ENCODE measurements around the gene VWA3B. TPM values are rescaled to one million over a fixed set of nuclear protein-coding genes. Genes with fewer than 3 reads are reported as not detected.

The VWA3B gene
- total RNA-seq, 1 donor from 2014 or later: 4.1 TPM

DNA sequence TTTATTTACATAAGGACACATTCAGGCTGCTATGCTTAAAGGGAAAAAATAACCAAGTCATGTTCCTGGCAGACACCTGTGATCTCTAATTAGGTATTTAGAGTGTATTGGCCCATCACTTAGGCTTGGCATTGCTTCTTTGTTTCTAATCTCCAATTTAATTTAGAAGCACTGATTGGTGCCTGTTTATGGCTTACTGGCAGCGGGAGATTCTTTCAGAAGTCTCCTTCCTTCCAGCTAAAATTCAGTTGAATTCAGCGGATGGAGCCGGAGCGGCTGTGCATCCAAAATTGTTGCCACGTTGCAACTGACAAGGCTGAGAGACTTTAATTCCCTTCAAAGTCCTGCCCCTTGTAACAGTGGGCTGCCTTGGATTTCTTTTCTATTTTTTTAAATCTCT lies 66.5 kb downstream of the VWA3B start:
- H3K9me3 Mint-ChIP-seq: no peaks in the 10 kb centered on the region
- H3K4me3 Mint-ChIP-seq: no peak overlapping the region
- no peaks in the 10 kb centered on the region for H3K27me3 Mint-ChIP-seq
- no peak for DNase-seq (ENCODE audit: extremely low spot score, unreplicated experiment)
- no peak overlapping the region for H3K27ac Mint-ChIP-seq
- no peaks in the 10 kb centered on the region for H3K36me3 Mint-ChIP-seq
- TF ChIP-seq, protein P1, sequence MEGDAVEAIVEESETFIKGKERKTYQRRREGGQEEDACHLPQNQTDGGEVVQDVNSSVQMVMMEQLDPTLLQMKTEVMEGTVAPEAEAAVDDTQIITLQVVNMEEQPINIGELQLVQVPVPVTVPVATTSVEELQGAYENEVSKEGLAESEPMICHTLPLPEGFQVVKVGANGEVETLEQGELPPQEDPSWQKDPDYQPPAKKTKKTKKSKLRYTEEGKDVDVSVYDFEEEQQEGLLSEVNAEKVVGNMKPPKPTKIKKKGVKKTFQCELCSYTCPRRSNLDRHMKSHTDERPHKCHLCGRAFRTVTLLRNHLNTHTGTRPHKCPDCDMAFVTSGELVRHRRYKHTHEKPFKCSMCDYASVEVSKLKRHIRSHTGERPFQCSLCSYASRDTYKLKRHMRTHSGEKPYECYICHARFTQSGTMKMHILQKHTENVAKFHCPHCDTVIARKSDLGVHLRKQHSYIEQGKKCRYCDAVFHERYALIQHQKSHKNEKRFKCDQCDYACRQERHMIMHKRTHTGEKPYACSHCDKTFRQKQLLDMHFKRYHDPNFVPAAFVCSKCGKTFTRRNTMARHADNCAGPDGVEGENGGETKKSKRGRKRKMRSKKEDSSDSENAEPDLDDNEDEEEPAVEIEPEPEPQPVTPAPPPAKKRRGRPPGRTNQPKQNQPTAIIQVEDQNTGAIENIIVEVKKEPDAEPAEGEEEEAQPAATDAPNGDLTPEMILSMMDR (conservative IDR thresholded peaks at IDR 0.05): no peak
- no peaks in the 10 kb centered on the region for H3K4me1 Mint-ChIP-seq (ENCODE audit: unreplicated experiment)

DNA sequence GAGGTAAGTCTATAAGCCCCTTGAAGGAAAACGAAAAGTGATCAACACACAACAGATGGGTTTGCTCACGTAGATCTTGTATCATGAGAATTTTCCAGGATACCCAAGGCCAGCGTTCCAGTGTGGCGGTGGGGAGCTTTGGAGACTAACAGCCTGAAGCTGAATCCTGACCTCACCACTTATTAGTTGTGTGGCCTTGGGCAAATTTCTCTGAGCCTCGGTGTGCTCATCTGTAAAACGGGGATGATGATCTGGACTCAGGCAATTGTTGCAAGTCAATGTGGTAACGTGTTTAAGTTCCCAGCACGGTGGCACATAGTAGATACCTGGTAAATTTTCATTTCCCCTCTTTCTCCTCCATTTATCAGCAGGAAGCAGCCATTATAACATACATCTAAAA lies 68.3 kb downstream of the VWA3B start:
- Mint-ChIP-seq H3K27me3 (no peaks in the 10 kb centered on the region), H3K9me3 (no peaks in the 10 kb centered on the region), H3K27ac (no peak overlapping the region), H3K4me3 (no peak overlapping the region), H3K36me3 (no peaks in the 10 kb centered on the region), H3K4me1 (ENCODE audit: unreplicated experiment) (no peaks in the 10 kb centered on the region)
- TF ChIP-seq, protein P1 (conservative IDR thresholded peaks at IDR 0.05): no peak
- no peak for DNase-seq (ENCODE audit: extremely low spot score, unreplicated experiment)

DNA sequence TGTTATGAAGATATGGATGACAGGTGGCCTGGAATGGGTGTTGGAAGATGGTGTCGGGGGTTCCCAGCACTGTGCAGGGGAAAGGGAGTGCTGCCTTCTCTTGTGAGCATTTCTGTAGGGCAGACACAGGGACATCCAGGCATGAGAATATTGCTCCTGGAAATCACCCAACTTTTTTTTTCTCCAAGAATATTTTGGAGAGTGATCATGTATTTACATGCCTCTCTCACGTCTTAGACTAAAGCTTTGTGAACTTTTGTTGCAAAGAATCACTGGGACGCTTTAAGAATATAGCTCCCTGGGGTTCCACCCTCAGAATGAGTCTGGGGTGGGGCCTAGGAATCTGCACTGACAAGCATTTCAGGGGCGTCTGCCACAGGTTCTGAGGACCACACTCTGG lies 68.7 kb downstream of the VWA3B start:
- no peaks in the 10 kb centered on the region for H3K36me3 Mint-ChIP-seq
- H3K4me1 Mint-ChIP-seq (ENCODE audit: unreplicated experiment): no peaks in the 10 kb centered on the region
- TF ChIP-seq, protein P1 (conservative IDR thresholded peaks at IDR 0.05): no peak
- no peaks in the 10 kb centered on the region for H3K27me3 Mint-ChIP-seq
- no peak overlapping the region for H3K4me3 Mint-ChIP-seq
- no peak for DNase-seq (ENCODE audit: extremely low spot score, unreplicated experiment)
- no peaks in the 10 kb centered on the region for H3K9me3 Mint-ChIP-seq
- H3K27ac Mint-ChIP-seq: no peak overlapping the region

DNA sequence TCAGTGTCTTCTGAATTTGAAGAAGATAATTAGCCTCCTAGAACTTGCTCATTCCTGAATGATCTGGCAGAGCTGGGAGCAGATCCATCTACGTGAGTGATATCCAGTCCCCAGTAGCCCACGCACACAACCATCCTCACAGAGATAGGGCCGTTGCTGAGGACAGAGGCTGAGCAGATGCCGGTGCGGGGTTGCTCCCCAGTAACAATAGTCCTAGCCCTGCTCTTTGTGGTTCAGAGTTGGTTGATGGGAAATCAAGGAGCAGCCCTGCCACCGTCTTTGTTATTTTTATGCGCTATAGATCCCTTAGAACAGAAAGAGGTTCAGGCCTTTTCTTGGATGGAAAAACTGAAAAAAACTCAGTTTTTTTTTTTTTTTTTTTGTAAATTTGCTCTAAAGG lies 69.3 kb downstream of the VWA3B start:
- Mint-ChIP-seq H3K36me3 (no peaks in the 10 kb centered on the region), H3K27me3 (no peaks in the 10 kb centered on the region), H3K4me1 (ENCODE audit: unreplicated experiment) (no peaks in the 10 kb centered on the region), H3K27ac (no peak overlapping the region), H3K4me3 (no peak overlapping the region), H3K9me3 (no peaks in the 10 kb centered on the region)
- no peak for DNase-seq (ENCODE audit: extremely low spot score, unreplicated experiment)
- TF ChIP-seq, protein P1 (conservative IDR thresholded peaks at IDR 0.05): no peak

DNA sequence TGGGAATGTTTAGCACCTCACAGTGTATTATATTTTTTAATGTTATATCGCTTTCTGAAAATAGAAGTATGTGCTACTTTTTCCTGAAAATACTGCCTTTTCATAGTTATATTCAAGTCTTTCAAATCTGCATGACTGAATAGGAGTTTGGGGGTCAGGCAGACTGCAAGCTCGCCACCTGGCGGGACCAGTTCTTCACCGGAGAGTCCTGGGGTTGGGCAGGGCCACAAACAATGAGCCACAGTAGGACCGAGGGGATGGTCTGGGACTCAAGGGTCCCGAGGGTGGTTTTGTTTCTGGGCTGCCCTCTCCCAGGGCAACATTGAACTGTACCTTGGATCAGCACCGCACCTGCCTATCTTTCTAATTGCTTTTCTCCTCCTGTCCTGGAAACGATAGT lies 70.6 kb downstream of the VWA3B start:
- Mint-ChIP-seq H3K36me3 (no peaks in the 10 kb centered on the region), H3K4me3 (no peak overlapping the region), H3K27me3 (no peaks in the 10 kb centered on the region), H3K9me3 (no peaks in the 10 kb centered on the region), H3K4me1 (ENCODE audit: unreplicated experiment) (peaks cover 5% of the 10 kb centered on the region), H3K27ac (no peak overlapping the region)
- DNase-seq (ENCODE audit: extremely low spot score, unreplicated experiment): no peak
- TF ChIP-seq, protein P1 (conservative IDR thresholded peaks at IDR 0.05): no peak

DNA sequence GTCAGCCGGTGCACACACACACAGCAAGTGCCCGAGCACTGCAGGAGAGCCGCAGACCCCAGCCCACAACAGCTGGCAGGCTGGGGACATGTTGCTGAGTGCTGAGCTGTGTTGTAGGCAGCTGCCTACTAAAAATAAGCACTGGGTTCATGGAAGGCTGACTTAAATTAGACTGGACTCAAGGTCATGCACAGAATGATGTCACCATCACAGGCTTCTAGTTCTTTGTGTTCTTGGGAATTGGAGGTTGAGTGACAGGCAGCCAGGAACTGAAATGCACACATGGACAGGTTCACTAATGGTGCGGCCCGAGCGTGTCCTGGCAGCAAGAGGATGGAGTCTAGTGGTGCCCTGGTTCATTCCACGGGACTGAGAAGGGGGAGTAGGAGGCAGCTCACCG lies 71.3 kb downstream of the VWA3B start:
- DNase-seq (ENCODE audit: extremely low spot score, unreplicated experiment): no peak
- H3K27ac Mint-ChIP-seq: no peak overlapping the region
- TF ChIP-seq, protein P1 (conservative IDR thresholded peaks at IDR 0.05): no peak
- no peaks in the 10 kb centered on the region for H3K27me3 Mint-ChIP-seq
- H3K36me3 Mint-ChIP-seq: no peaks in the 10 kb centered on the region
- H3K4me3 Mint-ChIP-seq: no peak overlapping the region
- H3K9me3 Mint-ChIP-seq: no peaks in the 10 kb centered on the region
- peaks cover 8% of the 10 kb centered on the region for H3K4me1 Mint-ChIP-seq (ENCODE audit: unreplicated experiment)

Measured in type B pancreatic cell (in vitro differentiated cells).